H1 (cell line): ENCODE data around the gene CORIN. TPM values are rescaled to one million over a fixed set of nuclear protein-coding genes. Genes with fewer than 3 reads are reported as not detected.

ENCODE experiments used
- CTCF ChIA-PET: fragments of 300-600 bp; sonication (Branson Sonifier 250); formaldehyde crosslinking; loops from one replicate; lab custom pipeline; 2021; ENCODE audit not compliant: partially characterized antibody; lab: Charles Lee
- POLR2A ChIA-PET: fragments of 300-600 bp; sonication (Branson Sonifier 250); formaldehyde crosslinking; loops from one replicate; lab custom pipeline; 2021; ENCODE audit warnings: inconsistent platforms; ENCODE audit not compliant: partially characterized antibody; lab: Charles Lee
- DNase-seq, 2 experiments: peaks; one replicate each; pipeline versions ENCODE4 v3.0.0 to v3.0.0-alpha.2; 2010 to 2022; ENCODE audit warnings: low spot score in 2 of 2, low read depth in 1 of 2, mixed read lengths in 1 of 2
- FAIRE-seq: peaks from 2 replicates; lab custom pipeline; 2011; peaks lifted over from hg19 to GRCh38; lab: Jason Lieb, UNC
- H2AFZ ChIP-seq: 2 replicates; pipeline ENCODE4 v1.8.1; 2012; ENCODE audit warnings: low read length, inconsistent platforms
- H2AK5ac ChIP-seq: 2 replicates; pipeline ENCODE4 v1.6.1; 2013; ENCODE audit warnings: low read depth, low read length
- H2BK120ac ChIP-seq: replicated peaks from 2 replicates; pipeline ENCODE3; 2013; ENCODE audit warnings: low read depth, low read length, inconsistent platforms
- H2BK12ac ChIP-seq: 2 replicates; pipeline ENCODE4 v1.6.1; 2013; ENCODE audit warnings: low read depth, low read length
- H2BK15ac ChIP-seq: 2 replicates; pipeline ENCODE4 v1.6.1; 2013; ENCODE audit warnings: low read length
- H2BK20ac ChIP-seq: 2 replicates; pipeline ENCODE4 v1.6.1; 2013; ENCODE audit warnings: low read length
- H2BK5ac ChIP-seq: 2 replicates; pipeline ENCODE4 v1.6.1; 2013; ENCODE audit warnings: low read depth, low read length
- H3K14ac ChIP-seq: 2 replicates; pipeline ENCODE4 v1.6.1; 2013; ENCODE audit warnings: inconsistent platforms; ENCODE audit not compliant: insufficient read length
- H3K18ac ChIP-seq: 2 replicates; pipeline ENCODE4 v1.6.1; 2013; ENCODE audit warnings: low read length; ENCODE audit errors: extremely low read depth
- H3K23ac ChIP-seq: 2 replicates; pipeline ENCODE4 v1.6.1; 2013; ENCODE audit warnings: inconsistent platforms; ENCODE audit not compliant: insufficient read length
- H3K23me2 ChIP-seq: 2 replicates; pipeline ENCODE4 v1.6.1; 2013; ENCODE audit warnings: low read depth, low read length
- H3K27ac ChIP-seq: 2 replicates; pipeline ENCODE4 v1.6.1; 2011; ENCODE audit warnings: low read depth, low read length, inconsistent platforms
- H3K27me3 ChIP-seq, 4 experiments: replicated peaks in 1 of 4; 1 replicate in 1 of 4; 2 replicates in 3 of 4; pipeline versions ENCODE4 v1.6.1 to v1.8.1; 2011 to 2013; ENCODE audit warnings: low read length in 3 of 4, mild to moderate bottlenecking in 3 of 4, inconsistent platforms in 2 of 4, mixed read lengths in 2 of 4, moderate library complexity in 1 of 4; ENCODE audit not compliant: control insufficient read depth in 3 of 4, insufficient read depth in 3 of 4; ENCODE audit errors: extremely low read depth in 1 of 4
- H3K36me3 ChIP-seq, 4 experiments: 2 replicates each; pipeline versions ENCODE4 v1.6.1 to v1.8.1; 2011 to 2013; ENCODE audit warnings: mild to moderate bottlenecking in 4 of 4, low read length in 3 of 4, moderate library complexity in 2 of 4, control low read depth in 1 of 4, inconsistent platforms in 1 of 4; ENCODE audit not compliant: insufficient read depth in 4 of 4, control insufficient read depth in 2 of 4
- H3K4ac ChIP-seq: replicated peaks from 2 replicates; pipeline ENCODE3; 2013; ENCODE audit warnings: low read length, low read depth, mixed read lengths, inconsistent platforms; ENCODE audit not compliant: insufficient read length
- H3K4me1 ChIP-seq, 4 experiments: replicated peaks in 1 of 4; 1 replicate in 1 of 4; 2 replicates in 3 of 4; pipeline versions ENCODE4 v1.6.1 to v1.8.1; 2011 to 2013; ENCODE audit warnings: low read length in 3 of 4, inconsistent platforms in 2 of 4, mixed read lengths in 1 of 4; ENCODE audit not compliant: insufficient read depth in 4 of 4, control insufficient read depth in 3 of 4
- H3K4me2 ChIP-seq, 2 experiments: 2 replicates each; pipeline versions ENCODE4 v1.6.1 to v1.8.1; 2011 to 2013; ENCODE audit warnings: low read depth in 2 of 2, low read length in 2 of 2, control low read depth in 1 of 2, inconsistent platforms in 1 of 2, mild to moderate bottlenecking in 1 of 2; ENCODE audit not compliant: insufficient read depth in 1 of 2
- H3K4me3 ChIP-seq, 4 experiments: fragments of 200-600, 300-600 bp in 1 of 4; sonication (generic), shearing (Covaris generic), sonication (Bioruptor Twin) in 1 of 4; 2 replicates each; pipeline versions ENCODE4 v1.5.1 to v1.8.1; 2011 to 2016; ENCODE audit warnings: low read length in 4 of 4, low read depth in 3 of 4, control low read depth in 2 of 4, inconsistent platforms in 2 of 4, mild to moderate bottlenecking in 2 of 4, mixed read lengths in 1 of 4, moderate library complexity in 1 of 4; ENCODE audit not compliant: insufficient read depth in 2 of 4; ENCODE audit errors: extremely low read depth in 1 of 4
- H3K56ac ChIP-seq: replicated peaks from 2 replicates; pipeline ENCODE3; 2013; ENCODE audit warnings: low read depth, mild to moderate bottlenecking, mixed read lengths, low read length, inconsistent platforms; ENCODE audit not compliant: insufficient read length
- H3K79me1 ChIP-seq: 2 replicates; pipeline ENCODE4 v1.6.1; 2013; ENCODE audit warnings: low read depth, low read length, control low read depth
- H3K79me2 ChIP-seq, 2 experiments: 2 replicates each; pipeline versions ENCODE4 v1.6.1 to v1.8.1; 2012 to 2013; ENCODE audit warnings: low read length in 2 of 2, mild to moderate bottlenecking in 2 of 2, inconsistent platforms in 1 of 2; ENCODE audit not compliant: insufficient read depth in 2 of 2, control insufficient read depth in 1 of 2
- H3K9ac ChIP-seq, 4 experiments: replicated peaks in 1 of 4; 1 replicate in 1 of 4; 2 replicates in 3 of 4; pipeline versions ENCODE4 v1.6.1 to v1.8.1; 2011 to 2013; ENCODE audit warnings: low read depth in 3 of 4, low read length in 3 of 4, control low read depth in 2 of 4, mild to moderate bottlenecking in 2 of 4, moderate library complexity in 2 of 4, inconsistent platforms in 1 of 4; ENCODE audit errors: extremely low read depth in 1 of 4
- H3K9me3 ChIP-seq, 2 experiments: 2 replicates each; pipeline versions ENCODE4 v1.6.1 to v1.8.1; 2012 to 2013; ENCODE audit warnings: mild to moderate bottlenecking in 2 of 2, moderate library complexity in 2 of 2, control low read depth in 1 of 2, inconsistent platforms in 1 of 2, low read depth in 1 of 2, low read length in 1 of 2, mixed read lengths in 1 of 2; ENCODE audit not compliant: insufficient read depth in 2 of 2
- H4K20me1 ChIP-seq, 2 experiments: replicated peaks in 1 of 2; 2 replicates each; pipeline versions ENCODE3 to v1.8.1; 2011 to 2013; ENCODE audit warnings: inconsistent platforms in 2 of 2, low read length in 2 of 2, mild to moderate bottlenecking in 1 of 2; ENCODE audit not compliant: insufficient read depth in 2 of 2, control insufficient read depth in 1 of 2
- H4K5ac ChIP-seq: 2 replicates; pipeline ENCODE4 v1.6.1; 2013; ENCODE audit warnings: low read length, low read depth, mixed read lengths, inconsistent platforms; ENCODE audit not compliant: insufficient read length
- H4K8ac ChIP-seq: 2 replicates; pipeline ENCODE4 v1.8.0; 2013; ENCODE audit warnings: mild to moderate bottlenecking, moderate library complexity, low read length, inconsistent platforms; ENCODE audit not compliant: insufficient read depth; ENCODE audit errors: extremely low read depth
- H4K91ac ChIP-seq: replicated peaks from 2 replicates; pipeline ENCODE3; 2013; ENCODE audit warnings: low read length, mixed read lengths, inconsistent platforms; ENCODE audit not compliant: insufficient read length
- EGR1 ChIP-seq: IDR thresholded peaks from 2 replicates; pipeline ENCODE4 v1.6.1; 2011; ENCODE audit warnings: low read depth, low read length, borderline replicate concordance
- FOSL1 ChIP-seq: IDR thresholded peaks from 2 replicates; pipeline ENCODE4 v1.6.1; 2011; ENCODE audit warnings: mild to moderate bottlenecking, low read depth, low read length, moderate library complexity; ENCODE audit not compliant: insufficient read depth
- HDAC2 ChIP-seq, 2 experiments: fragments of 300-600 bp in 1 of 2; sonication (generic) in 1 of 2; IDR thresholded peaks; 2 replicates each; pipeline ENCODE4 v1.6.1; 2011 to 2012; ENCODE audit warnings: low read depth in 2 of 2, low read length in 2 of 2, mild to moderate bottlenecking in 2 of 2, moderate library complexity in 2 of 2, borderline replicate concordance in 1 of 2, inconsistent platforms in 1 of 2
- KDM1A ChIP-seq: fragments of 200-600, 300-600 bp; sonication (generic); IDR thresholded peaks from 2 replicates; pipeline ENCODE4 v1.7.1; 2016; ENCODE audit warnings: mild to moderate bottlenecking, low read length, borderline replicate concordance
- KDM5A ChIP-seq: fragments of 200-600 bp; IDR thresholded peaks from 2 replicates; pipeline ENCODE4 v1.7.1; 2012; ENCODE audit warnings: mild to moderate bottlenecking, low read length, inconsistent platforms, mixed read lengths
- NANOG ChIP-seq: IDR thresholded peaks from 2 replicates; pipeline ENCODE4 v1.6.1; 2011; ENCODE audit warnings: low read length, low read depth, mild to moderate bottlenecking, inconsistent platforms; ENCODE audit not compliant: insufficient read depth, poor library complexity, severe bottlenecking
- PHF8 ChIP-seq: fragments of 200-600 bp; sonication (generic); conservative IDR thresholded peaks from 2 replicates; pipeline ENCODE4 v1.7.1; 2012; ENCODE audit warnings: low read depth, mild to moderate bottlenecking, inconsistent platforms, low read length, moderate library complexity
- WGBS, 2 experiments: shearing (Covaris generic) in 1 of 2; methylation state at CpG; one replicate each; pipeline versions ENCODE4 v1.1.6 to v1.1.7; 2013 to 2015; ENCODE audit warnings: low lambda C conversion rate in 2 of 2, mixed read lengths in 2 of 2, inconsistent platforms in 1 of 2, low coverage in 1 of 2, missing lambda C conversion rate in 1 of 2; ENCODE audit not compliant: insufficient replicate concordance in 2 of 2, insufficient coverage in 1 of 2, insufficient read length in 1 of 2; ENCODE audit errors: extremely low coverage in 1 of 2, missing lambda C conversion rate in 1 of 2; 5-methylcytosine and 5-hydroxymethylcytosine counted together
- polyA plus RNA-seq, 7 experiments: library from polyadenylated mRNA; depleted of rRNA in 3 of 7; stranded (reverse) in 5 of 7; unstranded in 2 of 7; fragments of >200 nt in 5 of 7; fragments of 200-250 nt in 2 of 7; gene quantifications; 1 replicate in 5 of 7; 2 replicates in 1 of 7; 4 replicates in 1 of 7; pipeline versions ENCODE4 v1.2.1 to v1.2.3, GENCODE V29; 2011 to 2013; ENCODE audit warnings: missing spikeins in 2 of 7, mixed read lengths in 2 of 7
- total RNA-seq: library from RNA; stranded (reverse); fragmentation: NEBNext Ultra II Directional; extraction: Animal tissue kit (Norgen Biotek cat#: 25700); gene quantifications from 2 replicates; pipeline ENCODE4 v1.2.1, GENCODE V29; 2021

The CORIN gene
- total and polyA plus RNA-seq, 2 of the 8 experiments (the other 6 are each of a cell fraction or from before 2014, with no cell fraction given), result 0.09 to 0.32 TPM

DNA sequence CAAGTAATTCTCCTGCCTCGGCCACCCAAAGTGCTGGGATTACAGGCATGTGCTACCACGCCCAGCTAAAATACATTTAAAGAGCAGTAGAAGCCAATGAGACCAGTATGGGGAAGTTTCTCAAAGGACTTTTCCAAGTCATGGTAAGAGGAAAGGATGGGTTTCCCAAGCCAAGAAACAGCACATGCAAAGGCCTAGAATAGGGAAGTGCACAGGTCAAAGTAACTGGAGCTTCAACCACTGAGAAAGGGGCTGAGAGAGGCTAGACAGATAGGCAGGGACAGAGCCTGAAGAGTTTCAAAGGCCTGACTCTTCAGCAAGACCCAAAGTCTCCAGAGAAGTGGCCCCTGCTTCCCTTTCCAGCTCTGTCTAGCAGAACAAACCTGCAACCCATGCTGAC, 162.1 kb downstream of the CORIN start:
- H4K91ac ChIP-seq, result no peak overlapping the region
- H2BK12ac ChIP-seq, result no peak overlapping the region
- H3K14ac ChIP-seq, result no peak overlapping the region
- POLR2A ChIA-PET, result no interaction called here
- DNase-seq (no peak), FAIRE-seq (no peak)
- no peak overlapping the region for H3K56ac ChIP-seq
- H2BK120ac ChIP-seq, result no peak overlapping the region
- TF ChIP-seq PHF8 (no peak), KDM5A (no peak), KDM1A (no peak), NANOG (no peak), HDAC2 (IDR thresholded peaks at IDR 0.05; ENCODE audit: borderline replicate concordance in 1 of 2, low read depth in 2 of 2, low read length in 2 of 2) (no peak), EGR1 (no peak), FOSL1 (no peak)
- no peaks in the 10 kb centered on the region for H3K36me3 ChIP-seq
- no peak overlapping the region for H3K4me2 ChIP-seq
- H4K5ac ChIP-seq, result no peak overlapping the region
- no peaks in the 10 kb centered on the region for H3K79me1 ChIP-seq
- H2BK20ac ChIP-seq, result no peak overlapping the region
- H3K9ac ChIP-seq, result no peak overlapping the region
- no peaks in the 10 kb centered on the region for H4K20me1 ChIP-seq
- no peak overlapping the region for H3K4me3 ChIP-seq
- no peaks in the 10 kb centered on the region for H3K9me3 ChIP-seq
- H2AFZ ChIP-seq, result 0 out of 2 replicates have a peak overlapping the region, but pooled peaks have one; percentile 66
- no peak overlapping the region for H3K18ac ChIP-seq
- H3K27ac ChIP-seq, result no peak overlapping the region
- H2AK5ac ChIP-seq, result no peak overlapping the region
- H2BK5ac ChIP-seq, result no peak overlapping the region
- no peak overlapping the region for H3K23ac ChIP-seq
- H3K27me3 ChIP-seq, result no peaks in the 10 kb centered on the region
- no peaks in the 10 kb centered on the region for H3K4me1 ChIP-seq
- no peak overlapping the region for H4K8ac ChIP-seq
- no peaks in the 10 kb centered on the region for H3K79me2 ChIP-seq
- WGBS, 2 experiments, result 91% methylated on average over 2 of the region's 2 CpGs; no CpG with 5 or more reads in 1 of the 2 experiments
- CTCF ChIA-PET, result interaction anchor here (0.5 to 1.7 kb wide), 6 partner anchors 9 to 237 kb away, joined by 3 to 9 read pairs (median 3); no protein-coding TSS in a partner anchor
- H3K4ac ChIP-seq, result no peak overlapping the region
- no peak overlapping the region for H2BK15ac ChIP-seq
- H3K23me2 ChIP-seq, result no peaks in the 10 kb centered on the region
